Activated B cell treated with CpG ODN at 0.5 μM for 24 hours (primary cell): ENCODE measurements around the gene CMTM5. TPM values are rescaled to one million over a fixed set of nuclear protein-coding genes. Genes with fewer than 3 reads are reported as not detected.

Source experiments
- ATAC-seq: fragments of 200-7000 bp; cut with Tn5 transposase; one replicate; pipeline ENCODE4 v1.10.0; 2021; ENCODE audit warnings: low read depth, mild to moderate bottlenecking, moderate library complexity
- CTCF ChIA-PET: fragments of 350-600 bp; sonication (Branson Sonifier 250); formaldehyde crosslinking; loops from one replicate; lab custom pipeline; 2021; ENCODE audit warnings: antibody characterized with exemption; lab: Charles Lee
- POLR2A ChIA-PET: fragments of 350-600 bp; sonication (Branson Sonifier 250); formaldehyde crosslinking; loops from one replicate; lab custom pipeline; 2021; ENCODE audit warnings: antibody characterized with exemption; lab: Charles Lee
- DNase-seq: peaks from one replicate; pipeline ENCODE4 v3.0.0; 2022
- H3K27ac Mint-ChIP-seq: one replicate; pipeline ENCODE4 v1.8.0; 2020; ENCODE audit warnings: mixed read lengths
- H3K27me3 Mint-ChIP-seq: one replicate; pipeline ENCODE4 v1.8.0; 2021; ENCODE audit warnings: mixed read lengths
- H3K36me3 Mint-ChIP-seq: one replicate; pipeline ENCODE4 v1.8.0; 2021; ENCODE audit warnings: low read depth, mixed read lengths
- H3K4me1 Mint-ChIP-seq: one replicate; pipeline ENCODE4 v1.8.0; 2021; ENCODE audit warnings: mixed read lengths
- H3K4me3 Mint-ChIP-seq: one replicate; pipeline ENCODE4 v1.8.0; 2020; ENCODE audit warnings: mild to moderate bottlenecking, mixed read lengths
- H3K9me3 Mint-ChIP-seq: one replicate; pipeline ENCODE4 v1.8.0; 2020; ENCODE audit warnings: mixed read lengths
- intact Hi-C: fragments of 100-400 bp; cut with micrococcal nuclease; formaldehyde crosslinking; loops from one replicate; pipeline ENCODE4 v1.15.1; 2024
- total RNA-seq: library from RNA; stranded (reverse); gene quantifications from 2 replicates; pipeline ENCODE4 v1.2.3, GENCODE V29; 2022
- TF ChIP-seq, protein P1 (sequence below): fragments of 200-600 bp; IDR thresholded peaks from one replicate; pipeline ENCODE4 v1.8.0; 2022; ENCODE audit warnings: antibody characterized with exemption, mild to moderate bottlenecking

CMTM5 gene
- total RNA-seq, 1 donor from 2014 or later = not detected

DNA sequence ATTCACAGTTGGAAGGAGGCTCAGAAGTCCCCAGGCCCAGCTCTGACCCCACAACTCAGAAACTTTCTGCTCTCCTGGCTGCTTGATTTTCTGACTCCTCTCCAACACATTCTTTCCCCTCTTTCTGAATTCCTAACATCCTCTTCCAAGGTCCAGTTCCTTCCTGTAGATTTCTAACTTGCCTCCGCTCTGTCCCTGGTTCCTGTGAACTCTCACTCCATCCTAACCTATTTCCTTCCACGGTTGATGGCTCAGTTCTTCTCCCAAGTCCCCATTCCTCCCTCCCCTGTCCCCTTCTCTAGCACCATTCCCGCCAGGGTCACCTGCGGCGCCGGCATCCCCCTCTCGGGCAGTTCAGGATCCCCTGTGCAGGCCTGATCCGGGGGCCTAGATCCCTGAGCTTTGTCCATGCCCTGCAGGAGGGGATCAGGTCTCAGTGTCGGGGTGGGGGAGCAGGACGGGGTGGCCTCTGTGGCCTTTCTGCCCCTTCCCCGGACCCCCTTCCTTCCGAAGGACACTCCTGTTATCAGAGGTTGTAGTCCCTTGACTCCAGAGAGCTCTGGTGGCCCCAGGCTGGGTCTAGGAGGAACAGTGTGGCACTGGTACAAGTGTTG lies 18.2 kb upstream of the CMTM5 start:
- no peaks in the 10 kb centered on the region for H3K36me3 Mint-ChIP-seq
- peaks cover 38% of the 10 kb centered on the region for H3K27me3 Mint-ChIP-seq
- no peak overlapping the region for H3K4me3 Mint-ChIP-seq
- no peak overlapping the region for H3K27ac Mint-ChIP-seq
- ChIA-PET POLR2A (no interaction called here), CTCF (no interaction called here)
- intact Hi-C loops = no loop called here
- H3K4me1 Mint-ChIP-seq = no peaks in the 10 kb centered on the region
- no peaks in the 10 kb centered on the region for H3K9me3 Mint-ChIP-seq
- DNase-seq = no peak
- TF ChIP-seq, protein P1, sequence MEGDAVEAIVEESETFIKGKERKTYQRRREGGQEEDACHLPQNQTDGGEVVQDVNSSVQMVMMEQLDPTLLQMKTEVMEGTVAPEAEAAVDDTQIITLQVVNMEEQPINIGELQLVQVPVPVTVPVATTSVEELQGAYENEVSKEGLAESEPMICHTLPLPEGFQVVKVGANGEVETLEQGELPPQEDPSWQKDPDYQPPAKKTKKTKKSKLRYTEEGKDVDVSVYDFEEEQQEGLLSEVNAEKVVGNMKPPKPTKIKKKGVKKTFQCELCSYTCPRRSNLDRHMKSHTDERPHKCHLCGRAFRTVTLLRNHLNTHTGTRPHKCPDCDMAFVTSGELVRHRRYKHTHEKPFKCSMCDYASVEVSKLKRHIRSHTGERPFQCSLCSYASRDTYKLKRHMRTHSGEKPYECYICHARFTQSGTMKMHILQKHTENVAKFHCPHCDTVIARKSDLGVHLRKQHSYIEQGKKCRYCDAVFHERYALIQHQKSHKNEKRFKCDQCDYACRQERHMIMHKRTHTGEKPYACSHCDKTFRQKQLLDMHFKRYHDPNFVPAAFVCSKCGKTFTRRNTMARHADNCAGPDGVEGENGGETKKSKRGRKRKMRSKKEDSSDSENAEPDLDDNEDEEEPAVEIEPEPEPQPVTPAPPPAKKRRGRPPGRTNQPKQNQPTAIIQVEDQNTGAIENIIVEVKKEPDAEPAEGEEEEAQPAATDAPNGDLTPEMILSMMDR = no peak
- no peak for ATAC-seq

DNA sequence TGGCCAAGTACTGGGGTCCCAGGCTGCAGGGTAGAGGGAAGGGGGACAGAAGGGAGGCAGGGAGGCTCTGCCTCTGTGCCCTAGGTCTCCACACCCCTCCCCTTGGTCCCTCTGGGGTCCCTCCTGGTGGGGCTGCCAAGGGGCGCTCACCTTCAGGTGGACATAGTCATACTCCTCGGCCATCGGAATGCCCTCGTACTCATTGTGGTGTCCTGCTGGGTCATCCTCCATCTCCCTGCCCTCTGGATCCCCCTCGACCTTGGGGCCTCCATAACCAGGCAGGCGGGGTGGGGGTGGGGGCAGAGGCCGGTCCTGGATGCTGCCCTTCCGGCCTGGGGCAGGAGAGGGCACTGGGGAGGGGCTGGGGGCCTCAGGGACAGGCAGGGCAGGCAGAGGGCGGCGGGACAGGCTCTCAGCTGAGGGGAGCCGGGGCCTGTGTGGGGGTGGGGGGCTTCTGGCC lies 17.6 kb upstream of the CMTM5 start:
- POLR2A ChIA-PET = no interaction called here
- Mint-ChIP-seq H3K4me3 (no peak overlapping the region), H3K36me3 (no peaks in the 10 kb centered on the region), H3K27me3 (peaks cover 36% of the 10 kb centered on the region), H3K27ac (no peak overlapping the region), H3K4me1 (no peaks in the 10 kb centered on the region), H3K9me3 (no peaks in the 10 kb centered on the region)
- TF ChIP-seq, protein P1 = no peak
- DNase-seq (no peak), ATAC-seq (no peak)
- intact Hi-C loops = no loop called here
- CTCF ChIA-PET = no interaction called here

DNA sequence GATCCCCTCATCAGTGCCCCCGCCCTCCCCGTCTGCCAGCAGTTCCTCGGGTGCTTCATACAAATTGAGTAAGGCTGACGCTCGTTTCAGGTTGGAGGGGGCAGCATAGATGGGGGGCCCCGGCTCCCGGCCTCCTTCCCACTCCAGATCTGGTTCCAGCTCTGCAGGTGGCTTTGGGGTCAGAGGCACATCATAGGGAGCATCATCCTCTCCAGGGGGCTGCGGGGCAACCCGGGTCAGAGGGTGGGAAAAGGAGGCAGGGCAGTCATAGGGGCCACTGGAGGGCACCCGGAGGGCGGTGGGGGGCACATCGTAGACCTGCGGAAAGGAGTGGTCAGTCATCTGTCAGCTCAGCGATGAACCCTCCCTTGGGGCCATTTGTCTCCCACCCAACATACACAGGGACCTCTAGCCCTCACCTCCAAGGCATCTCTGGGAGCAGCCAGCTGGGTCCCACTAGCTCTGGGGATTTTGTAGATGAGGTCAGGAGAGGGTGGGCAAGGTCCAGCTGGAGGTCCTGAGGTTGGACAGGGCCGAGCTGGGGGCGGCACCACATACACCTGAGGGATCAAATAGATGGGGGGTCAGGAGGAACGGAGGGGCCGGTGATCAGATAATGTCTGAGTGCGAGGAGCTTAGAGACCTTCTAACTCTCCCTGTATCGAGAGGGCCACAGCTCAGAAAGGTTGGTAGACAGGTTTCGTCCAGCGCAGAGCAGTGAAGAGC lies 17.0 kb upstream of the CMTM5 start:
- ChIA-PET POLR2A (interaction anchor here (0.6 kb wide), 1 partner anchor 647 kb away, joined by 5 read pairs; no protein-coding TSS in a partner anchor), CTCF (no interaction called here)
- H3K27me3 Mint-ChIP-seq = peaks cover 36% of the 10 kb centered on the region
- no peak overlapping the region for H3K4me3 Mint-ChIP-seq
- no peaks in the 10 kb centered on the region for H3K9me3 Mint-ChIP-seq
- H3K4me1 Mint-ChIP-seq = no peaks in the 10 kb centered on the region
- H3K36me3 Mint-ChIP-seq = no peaks in the 10 kb centered on the region
- DNase-seq (no peak), ATAC-seq (no peak)
- intact Hi-C loops = no loop called here
- H3K27ac Mint-ChIP-seq = no peak overlapping the region
- TF ChIP-seq, protein P1 = no peak

DNA sequence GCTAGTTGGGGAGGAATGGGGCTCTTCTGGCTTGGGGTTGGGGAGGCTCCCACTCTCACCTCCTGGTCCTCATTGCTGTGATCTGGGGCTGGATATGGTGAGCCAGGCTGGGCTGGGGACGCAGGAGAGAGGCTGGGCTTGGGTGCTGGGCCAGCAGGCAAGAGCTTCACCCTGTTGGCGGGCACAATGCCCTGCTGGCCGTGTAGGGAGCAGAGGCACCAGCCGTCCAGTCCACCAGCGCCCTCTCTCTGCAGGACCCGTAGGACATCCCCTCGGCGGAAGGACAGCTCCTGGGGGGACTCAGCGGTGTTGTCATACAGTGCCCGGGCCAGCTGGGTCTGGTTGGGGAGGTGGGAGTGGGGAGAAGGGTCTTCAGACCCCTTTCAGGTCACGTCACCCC lies 16.4 kb upstream of the CMTM5 start:
- H3K36me3 Mint-ChIP-seq = no peaks in the 10 kb centered on the region
- H3K9me3 Mint-ChIP-seq = no peaks in the 10 kb centered on the region
- ATAC-seq = no peak
- no peak for DNase-seq
- ChIA-PET POLR2A (interaction anchor here (0.5 to 0.6 kb wide), 2 partner anchors 56 to 647 kb away, joined by 4 to 5 read pairs; no protein-coding TSS in a partner anchor), CTCF (no interaction called here)
- no peak overlapping the region for H3K4me3 Mint-ChIP-seq
- H3K4me1 Mint-ChIP-seq = no peaks in the 10 kb centered on the region
- H3K27me3 Mint-ChIP-seq = peaks cover 33% of the 10 kb centered on the region
- TF ChIP-seq, protein P1 = no peak
- no peak overlapping the region for H3K27ac Mint-ChIP-seq
- intact Hi-C loops = no loop called here

DNA sequence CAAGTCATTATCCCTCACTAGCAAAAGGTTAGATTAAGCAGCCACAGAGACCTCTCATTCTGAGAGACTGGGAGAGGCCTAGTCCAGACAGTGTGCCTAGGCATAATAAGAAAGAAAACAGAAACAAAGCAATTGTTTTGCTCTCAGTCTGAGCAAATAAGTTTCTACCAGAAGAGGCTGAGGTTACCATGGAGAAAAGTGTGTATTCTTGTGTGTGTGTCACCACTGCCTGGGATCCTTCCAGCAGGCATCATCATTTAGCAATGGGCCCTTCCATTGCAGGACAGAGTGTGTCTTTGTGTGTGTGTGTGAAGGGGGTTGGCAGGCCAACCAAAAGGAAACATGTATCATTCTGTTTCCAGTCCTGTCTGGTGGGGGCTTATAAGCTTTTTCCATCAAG lies 15.5 kb upstream of the CMTM5 start:
- ChIA-PET CTCF (no interaction called here), POLR2A (no interaction called here)
- intact Hi-C loops = no loop called here
- H3K27me3 Mint-ChIP-seq = peaks cover 29% of the 10 kb centered on the region
- ATAC-seq (no peak), DNase-seq (no peak)
- no peak overlapping the region for H3K27ac Mint-ChIP-seq
- TF ChIP-seq, protein P1 = no peak
- no peaks in the 10 kb centered on the region for H3K4me1 Mint-ChIP-seq
- H3K36me3 Mint-ChIP-seq = no peaks in the 10 kb centered on the region
- H3K9me3 Mint-ChIP-seq = no peaks in the 10 kb centered on the region
- no peak overlapping the region for H3K4me3 Mint-ChIP-seq
